Stimulated activated CD4-positive, alpha-beta T cell treated with anti-CD3 and anti-CD28 coated beads, Interleukin-15, amount 100 ng/mL, for 24 hours (primary cell): ENCODE data around the gene HOXA10.

ENCODE experiments used
- DNase-seq: peaks from one replicate; pipeline ENCODE4 v3.0.0-alpha.2; 2020

The HOXA10 gene

DNA sequence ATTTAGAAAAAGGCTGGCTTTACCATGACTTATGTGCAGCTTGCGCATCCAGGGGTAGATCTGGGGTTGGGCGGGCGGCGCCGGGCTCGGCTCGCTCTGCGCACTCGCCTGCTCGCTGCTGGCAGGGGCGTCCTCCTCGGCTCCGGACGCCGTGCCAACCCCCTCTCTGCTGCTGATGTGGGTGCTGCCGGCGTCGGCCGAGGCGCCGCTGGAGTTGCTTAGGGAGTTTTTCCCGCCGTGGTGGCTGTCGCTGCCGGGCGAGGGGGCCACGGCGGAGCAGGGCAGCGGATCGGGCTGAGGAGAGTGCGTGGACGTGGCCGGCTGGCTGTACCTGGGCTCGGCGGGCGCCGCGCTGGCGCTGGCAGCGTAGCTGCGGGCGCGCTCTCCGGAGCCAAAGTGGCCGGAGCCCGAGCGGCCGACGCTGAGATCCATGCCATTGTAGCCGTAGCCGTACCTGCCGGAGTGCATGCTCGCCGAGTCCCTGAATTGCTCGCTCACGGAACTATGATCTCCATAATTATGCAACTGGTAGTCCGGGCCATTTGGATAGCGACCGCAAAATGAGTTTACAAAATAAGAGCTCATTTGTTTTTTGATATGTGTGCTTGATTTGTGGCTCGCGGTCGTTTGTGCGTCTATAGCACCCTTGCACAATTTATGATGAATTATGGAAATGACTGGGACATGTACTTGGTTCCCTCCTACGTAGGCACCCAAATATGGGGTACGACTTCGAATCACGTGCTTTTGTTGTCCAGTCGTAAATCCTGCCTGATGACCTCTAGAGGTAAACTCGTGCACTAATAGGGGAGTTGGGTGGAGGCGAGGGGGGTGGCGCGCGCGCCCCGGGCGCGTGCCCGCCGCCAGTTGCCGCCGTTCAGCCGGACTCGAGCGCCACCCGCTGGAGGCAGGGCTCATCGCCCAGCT, 30.8 kb downstream of the HOXA10 start, which contains the start of gene HOXA5:
TSS of gene HOXA5 (minus strand) at position 659 of the 927 bp plus-strand sequence. CDS start at position 585, 74 bp downstream.
- DNase-seq, result no peak

DNA sequence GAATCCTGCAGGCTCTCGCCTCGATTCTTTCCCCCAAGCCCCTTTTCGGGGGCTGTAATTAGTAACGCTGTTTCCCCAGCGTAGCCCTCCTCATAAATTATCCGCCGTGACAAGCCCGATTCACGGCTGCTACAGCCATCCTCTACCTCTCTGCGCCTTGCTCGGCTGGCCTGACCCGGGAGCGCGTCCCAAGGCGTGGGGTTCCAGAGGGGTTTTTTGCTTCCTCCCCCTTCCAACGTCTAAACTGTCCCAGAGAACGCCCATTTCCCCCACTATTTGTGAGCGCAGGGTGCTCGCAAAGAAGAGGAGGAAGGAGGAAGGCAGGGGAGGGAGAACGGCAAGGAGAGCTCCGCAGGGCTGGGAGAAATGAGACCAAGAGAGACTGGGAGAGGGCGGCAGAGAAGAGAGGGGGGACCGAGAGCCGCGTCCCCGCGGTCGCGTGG, 31.5 kb downstream of the HOXA10 start:
- DNase-seq, result no peak

DNA sequence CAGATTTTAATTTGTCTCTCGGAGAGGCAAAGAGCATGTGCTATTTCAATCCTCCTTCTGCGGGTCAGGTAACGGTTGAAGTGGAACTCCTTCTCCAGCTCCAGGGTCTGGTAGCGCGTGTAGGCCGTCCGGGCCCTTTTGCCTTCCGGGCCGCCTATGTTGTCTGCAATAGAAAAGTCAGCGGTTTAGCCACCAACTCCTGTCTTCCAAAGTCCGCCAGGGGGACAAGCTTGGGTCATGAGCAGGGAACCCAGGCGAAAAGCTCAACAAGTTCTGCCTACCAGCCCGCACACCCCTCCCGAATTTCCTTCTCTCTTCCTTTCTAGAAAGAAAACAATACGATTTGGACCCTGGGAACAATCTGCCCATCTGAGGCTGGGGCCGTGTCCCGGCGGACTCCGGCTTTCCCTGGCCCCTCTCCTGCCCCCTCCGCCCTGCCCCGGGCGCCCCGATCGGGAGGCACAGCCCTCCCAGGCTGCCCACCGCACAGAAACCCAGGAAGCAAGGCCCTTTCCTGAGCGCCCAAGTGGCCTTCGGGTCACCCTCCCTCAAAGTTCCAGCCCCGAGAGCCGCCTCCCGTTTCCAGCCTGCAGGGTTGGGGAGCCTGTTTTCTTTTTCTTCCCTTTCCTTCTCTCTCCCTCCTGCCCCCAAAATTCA, 32.1 kb downstream of the HOXA10 start:
- DNase-seq, result no peak

DNA sequence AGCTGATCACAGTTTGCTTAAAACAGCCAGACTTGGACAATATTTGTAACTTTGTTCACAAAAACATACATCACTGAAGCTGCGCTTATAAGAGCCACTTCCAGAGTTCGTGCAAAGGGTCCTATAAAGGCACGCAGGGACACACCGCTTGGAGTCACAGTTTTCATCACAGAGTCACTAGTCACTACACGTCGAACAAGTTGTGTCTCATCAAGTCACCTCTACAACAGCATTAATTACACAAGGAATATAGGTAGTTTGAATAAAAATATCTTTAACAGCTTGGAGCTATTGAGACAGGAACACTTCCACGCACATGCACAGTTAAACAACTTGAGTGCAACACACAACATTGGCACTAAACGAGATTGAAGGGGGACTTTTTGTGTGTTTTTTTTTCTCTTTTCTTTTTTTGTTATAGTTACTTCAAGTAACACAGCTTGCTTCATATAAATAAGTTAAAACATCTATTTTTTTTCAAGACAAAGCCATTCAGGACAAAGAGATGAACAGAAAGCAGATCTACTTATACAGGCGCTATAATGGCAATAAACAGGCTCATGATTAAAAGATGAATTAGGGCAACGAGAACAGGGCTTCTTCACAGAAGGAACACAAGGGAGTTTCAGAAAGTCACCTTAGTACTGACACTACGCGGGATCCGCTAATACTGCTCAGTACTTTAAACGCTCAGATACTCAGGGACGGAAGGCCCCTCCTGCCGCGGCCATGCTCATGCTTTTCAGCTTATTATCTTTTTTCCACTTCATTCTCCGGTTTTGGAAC, 32.8 kb downstream of the HOXA10 start:
- DNase-seq, result no peak

DNA sequence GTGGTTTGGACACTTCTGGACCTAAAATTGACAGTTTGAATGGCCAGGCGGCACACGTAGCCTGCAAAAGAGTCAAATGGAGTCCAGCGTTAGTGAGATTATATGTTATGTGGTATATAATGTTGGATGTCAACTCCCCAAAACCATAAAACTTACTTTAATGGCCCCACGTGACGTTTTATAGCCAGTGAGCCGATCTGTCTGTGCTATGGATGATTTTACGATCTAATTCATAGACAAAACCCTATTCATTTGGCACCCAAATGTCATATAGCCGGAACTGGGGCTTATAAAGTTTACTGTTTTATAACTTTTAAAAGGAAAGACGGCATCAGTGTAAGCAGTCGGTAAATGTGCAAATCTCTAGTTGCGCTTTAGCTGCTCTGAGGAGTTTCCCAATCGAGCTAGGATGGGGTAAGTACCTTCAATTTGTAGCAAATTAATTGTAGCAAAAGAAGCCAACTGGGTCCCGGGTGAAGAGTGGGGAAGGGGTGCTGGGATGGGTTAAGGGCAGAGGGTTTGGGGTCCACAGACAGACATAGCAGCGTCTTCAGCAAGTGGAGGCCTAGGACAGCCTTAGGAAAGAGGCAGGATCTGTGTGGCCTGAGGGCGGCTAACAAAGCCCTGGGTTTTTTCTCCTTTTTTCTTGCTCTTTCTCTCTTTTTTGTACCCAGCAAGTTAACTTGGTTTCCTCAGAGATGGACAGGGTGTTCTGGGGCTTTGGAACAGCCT, 33.8 kb downstream of the HOXA10 start:
- no peak for DNase-seq

DNA sequence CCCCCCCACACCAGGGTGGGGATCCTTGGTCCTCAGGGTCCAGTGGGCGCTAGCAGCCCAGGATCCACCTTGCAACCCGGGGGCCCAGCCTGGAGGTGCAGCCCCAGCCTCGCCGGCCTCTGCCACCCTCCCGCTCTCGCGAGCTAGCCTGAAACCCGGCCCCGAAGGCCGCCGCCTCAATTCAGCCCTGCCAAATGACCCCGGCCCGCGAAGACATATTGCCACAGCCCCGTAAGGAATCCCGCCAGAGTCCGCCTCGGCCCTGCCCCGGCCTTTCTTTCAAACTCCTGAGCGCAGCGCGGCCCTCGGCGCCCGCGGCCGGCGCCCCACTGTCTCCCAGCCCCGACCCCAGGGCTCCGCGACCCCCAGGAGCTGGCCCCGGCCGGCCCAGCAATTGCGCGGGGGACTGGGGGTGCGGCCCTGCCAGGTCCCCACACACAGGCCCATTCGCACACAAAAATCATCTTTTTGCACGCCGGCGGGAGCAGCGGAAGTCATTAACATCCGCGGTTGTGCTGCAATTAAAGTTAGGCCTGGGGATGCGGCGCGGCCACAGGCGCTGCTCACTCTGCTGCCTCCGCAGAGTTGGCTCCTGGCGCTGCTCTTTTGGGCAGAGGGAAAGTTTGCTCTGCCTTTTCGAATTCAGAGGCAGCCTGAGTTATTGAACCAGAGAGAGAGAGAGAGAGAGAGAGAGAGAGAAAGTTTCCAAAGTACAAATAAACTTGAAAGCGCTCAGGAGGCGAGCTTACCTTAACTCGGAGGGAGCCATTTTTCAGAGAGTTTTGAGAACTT, 34.6 kb downstream of the HOXA10 start:
- DNase-seq, result no peak

DNA sequence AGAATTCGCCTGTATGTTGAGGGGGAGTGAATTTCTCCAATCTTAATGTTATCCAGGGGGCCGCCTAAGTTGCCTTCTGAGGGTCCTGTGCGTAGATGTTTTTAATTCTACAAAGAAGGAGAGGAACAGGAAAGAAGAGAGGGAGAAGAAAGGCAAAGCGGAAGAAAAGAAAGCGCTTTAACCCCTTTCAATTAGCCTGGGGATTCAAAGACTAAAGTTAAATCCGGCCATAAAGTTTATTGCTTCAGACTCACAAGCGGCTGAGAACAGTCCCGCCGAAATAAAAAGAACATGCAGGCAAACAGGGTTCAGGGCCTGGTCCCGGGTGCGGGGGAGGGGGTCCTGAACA, 35.2 kb downstream of the HOXA10 start:
- DNase-seq, result no peak

DNA sequence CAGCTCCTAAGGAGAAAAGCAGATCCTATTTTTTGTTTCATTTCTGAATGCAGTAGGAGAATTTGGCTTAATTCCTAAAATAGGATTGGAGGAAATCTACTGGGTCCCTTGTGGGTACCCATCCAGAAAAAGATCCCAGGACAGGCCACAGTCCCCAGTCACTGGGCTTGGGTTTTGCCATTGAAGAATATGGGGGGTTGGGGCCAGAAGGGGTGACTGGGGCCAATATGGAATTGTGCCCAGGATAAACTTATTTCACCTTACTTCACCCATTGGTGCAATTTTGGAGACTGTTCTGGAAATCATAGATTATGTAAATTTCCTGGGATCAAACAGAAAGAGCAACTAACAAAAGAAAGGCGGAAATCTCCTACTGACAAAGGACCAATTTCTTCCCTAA, 35.6 kb downstream of the HOXA10 start:
- no peak for DNase-seq

DNA sequence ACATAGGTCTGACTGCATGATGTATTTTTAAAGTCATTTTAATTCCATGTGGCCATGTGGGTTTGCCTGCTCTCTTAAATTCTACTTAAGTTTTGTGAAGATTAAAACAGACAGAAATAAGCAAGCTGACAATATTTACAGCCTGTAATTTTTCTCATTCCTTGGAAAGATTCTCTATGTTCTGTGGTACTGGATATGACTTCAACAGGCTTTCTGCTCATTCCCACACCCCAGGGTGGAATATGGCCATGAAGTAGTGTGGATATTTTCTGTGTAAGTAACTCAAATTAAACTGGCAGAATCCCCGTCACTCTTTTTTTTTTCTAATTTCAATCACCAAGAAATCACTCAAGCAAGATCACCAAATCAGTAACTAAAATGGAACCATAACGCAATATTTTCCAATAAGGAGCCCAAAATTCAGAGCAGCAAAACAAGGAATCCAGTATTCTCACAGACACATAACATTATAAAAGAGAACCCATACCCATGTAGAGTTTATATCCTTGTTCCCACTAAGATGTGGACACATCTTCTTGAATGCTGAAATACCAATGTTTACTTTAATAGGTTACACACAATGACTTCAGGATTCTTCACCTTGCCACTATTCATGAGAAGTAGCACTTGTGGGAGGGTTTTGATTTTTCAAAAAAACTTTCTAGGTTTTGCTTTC, 36.3 kb downstream of the HOXA10 start:
- no peak for DNase-seq

DNA sequence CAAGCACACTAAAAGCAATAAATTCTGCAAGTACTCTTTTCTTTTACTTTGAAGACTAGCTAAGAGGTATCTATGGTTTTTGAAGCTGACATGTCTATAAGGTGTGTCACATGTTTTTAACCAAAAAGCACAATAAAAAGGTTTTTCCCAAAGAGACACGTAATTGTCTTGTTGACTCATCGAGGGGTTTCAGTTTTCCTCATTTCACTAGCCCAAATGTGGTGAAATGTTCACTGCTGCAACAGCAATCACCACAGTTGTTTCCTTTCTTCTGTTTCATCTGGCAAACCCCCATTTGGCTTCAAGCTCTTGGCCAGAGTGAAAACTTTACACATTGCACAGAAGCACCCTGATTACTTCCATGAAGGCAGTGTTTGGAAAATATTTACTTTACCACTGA, 39.7 kb downstream of the HOXA10 start:
- DNase-seq, result no peak

DNA sequence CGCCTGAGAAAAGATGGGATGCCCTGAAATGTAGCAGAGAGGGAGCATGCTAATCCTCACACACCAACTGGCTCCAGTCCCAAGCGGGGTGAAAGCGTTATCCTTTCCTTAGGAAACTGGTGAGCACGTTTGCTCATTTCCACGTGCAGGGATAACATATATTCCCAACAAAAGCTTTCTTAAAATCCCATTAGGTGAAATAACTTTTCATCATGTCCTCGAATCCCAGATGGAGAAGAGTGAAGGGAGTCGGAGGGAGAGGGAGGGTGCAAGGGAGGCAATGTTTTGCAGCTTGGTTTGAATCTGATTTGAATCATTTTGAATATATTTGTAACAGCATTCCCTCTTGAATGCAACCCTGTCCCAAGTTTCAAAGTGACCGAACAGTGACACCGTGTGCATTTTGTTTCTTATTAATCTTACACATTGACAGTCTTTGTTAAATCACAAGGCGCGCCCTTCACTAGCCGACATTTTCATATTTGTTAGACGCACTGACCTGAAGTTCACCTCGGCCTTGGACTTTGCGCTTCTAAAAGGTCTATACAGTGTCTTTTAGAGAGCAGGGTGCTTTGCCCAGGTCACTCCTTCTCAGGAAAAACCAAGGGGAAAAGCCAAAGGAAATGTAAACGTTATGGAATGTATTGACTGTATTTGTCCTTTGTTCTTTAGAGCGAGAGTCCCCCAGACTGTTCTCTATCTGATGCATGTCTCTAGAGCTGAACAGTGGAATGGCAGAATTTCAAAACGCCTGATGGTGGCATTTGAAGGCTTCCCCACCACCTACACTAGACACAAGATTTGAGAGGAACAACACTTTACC, 40.5 kb downstream of the HOXA10 start:
- DNase-seq, result no peak

DNA sequence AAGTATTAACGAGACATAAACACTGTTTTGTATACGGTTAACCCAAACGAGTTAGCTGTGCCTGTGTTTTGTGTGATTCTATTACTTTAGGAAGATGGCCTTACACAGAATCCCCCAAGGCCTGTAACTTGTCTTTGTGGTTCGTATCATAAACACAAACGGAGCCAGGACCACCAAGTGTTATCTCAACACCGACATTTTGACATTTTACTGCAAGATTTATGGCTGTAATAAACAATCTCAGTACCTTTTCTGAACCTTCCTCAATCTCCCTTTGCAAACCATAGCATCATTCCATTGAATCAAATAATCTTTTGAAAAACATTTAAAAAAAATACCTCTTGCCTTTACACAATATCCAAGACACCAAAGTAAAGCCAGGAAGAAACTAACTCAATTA, 41.1 kb downstream of the HOXA10 start:
- no peak for DNase-seq

DNA sequence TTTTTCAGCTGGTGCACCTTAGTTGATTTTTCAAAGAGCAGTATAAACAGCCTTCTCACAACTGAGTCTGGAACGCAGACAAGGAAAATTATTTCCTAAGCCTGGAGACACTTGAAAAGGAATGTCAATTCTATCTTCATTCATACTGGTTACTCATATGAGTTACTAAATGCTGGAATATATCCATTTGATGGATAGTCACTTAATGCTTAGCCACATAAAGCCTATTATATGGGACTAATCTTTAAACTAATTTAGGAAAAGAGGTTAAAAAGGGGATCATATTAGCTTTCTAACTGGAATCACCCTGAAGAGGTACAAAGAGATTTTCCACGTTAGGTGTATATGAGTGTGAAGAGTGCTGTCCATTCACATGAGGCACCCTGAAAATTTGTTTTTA, 41.9 kb downstream of the HOXA10 start:
- no peak for DNase-seq

DNA sequence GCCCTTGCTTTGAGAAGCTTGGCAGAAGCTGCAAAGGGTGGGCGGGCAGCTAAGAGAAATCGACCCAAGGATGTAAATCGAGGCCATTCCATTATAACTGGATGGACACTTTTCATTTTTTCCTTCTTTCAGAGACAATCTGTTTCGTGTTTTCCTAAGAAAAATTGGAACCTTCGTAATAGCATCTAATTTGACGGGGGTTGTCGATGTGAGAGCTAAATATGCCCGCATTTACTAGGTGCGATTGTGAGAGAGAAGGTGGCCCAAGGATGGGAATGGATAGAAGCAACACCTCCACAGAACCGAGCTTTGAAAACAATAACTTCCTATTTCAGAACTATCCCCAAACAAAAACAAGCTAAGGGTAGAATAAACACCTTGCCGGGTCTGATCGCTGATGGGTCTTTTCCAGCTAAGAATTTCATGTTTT, 42.7 kb downstream of the HOXA10 start:
- DNase-seq, result no peak

DNA sequence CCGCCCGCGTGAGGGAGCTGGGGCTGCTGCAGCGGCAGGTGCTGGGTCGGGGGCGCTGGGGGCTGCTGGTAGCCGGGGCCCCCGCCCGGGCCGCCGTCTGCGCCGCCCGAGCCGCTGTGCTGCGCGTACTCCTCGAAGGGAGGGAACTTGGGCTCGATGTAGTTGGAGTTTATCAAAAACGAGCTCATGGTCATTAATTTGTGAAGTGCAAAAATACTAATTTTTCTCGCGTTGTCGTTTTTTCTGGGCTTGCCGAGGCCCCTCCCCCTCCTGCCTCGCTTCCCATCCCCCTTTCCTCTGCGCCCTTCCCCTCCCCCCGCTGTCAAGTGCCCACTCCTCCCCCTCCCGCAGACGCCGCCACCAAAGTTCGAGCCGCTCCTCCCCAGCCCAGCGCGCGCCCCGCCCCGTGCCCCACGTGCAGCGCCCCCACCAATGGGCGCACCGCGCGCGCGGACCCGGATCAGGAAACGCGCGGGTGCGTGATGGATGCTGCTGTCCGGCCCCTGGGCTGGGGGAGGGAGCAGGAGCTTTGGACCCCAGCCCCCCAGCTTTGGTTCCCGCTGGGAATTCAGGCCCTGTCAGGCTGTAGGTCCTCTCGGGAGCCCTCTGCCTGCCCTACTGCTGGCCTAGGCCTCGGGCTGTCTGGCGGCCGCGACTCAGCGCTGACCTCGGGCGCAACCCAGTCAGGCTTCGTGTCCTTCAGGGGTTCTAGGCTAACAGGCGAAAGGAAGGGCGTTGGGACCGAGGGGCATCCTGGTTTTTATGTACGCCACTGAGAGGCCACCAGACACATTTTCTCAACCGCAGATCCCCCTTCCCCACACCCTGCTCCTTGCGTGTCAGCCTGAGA, 43.4 kb downstream of the HOXA10 start, which contains the start of gene HOXA4:
TSS of gene HOXA4 (minus strand) at position 218 of the 850 bp plus-strand sequence. CDS start at position 194, 24 bp downstream.
- peak; percentile 77 for DNase-seq

DNA sequence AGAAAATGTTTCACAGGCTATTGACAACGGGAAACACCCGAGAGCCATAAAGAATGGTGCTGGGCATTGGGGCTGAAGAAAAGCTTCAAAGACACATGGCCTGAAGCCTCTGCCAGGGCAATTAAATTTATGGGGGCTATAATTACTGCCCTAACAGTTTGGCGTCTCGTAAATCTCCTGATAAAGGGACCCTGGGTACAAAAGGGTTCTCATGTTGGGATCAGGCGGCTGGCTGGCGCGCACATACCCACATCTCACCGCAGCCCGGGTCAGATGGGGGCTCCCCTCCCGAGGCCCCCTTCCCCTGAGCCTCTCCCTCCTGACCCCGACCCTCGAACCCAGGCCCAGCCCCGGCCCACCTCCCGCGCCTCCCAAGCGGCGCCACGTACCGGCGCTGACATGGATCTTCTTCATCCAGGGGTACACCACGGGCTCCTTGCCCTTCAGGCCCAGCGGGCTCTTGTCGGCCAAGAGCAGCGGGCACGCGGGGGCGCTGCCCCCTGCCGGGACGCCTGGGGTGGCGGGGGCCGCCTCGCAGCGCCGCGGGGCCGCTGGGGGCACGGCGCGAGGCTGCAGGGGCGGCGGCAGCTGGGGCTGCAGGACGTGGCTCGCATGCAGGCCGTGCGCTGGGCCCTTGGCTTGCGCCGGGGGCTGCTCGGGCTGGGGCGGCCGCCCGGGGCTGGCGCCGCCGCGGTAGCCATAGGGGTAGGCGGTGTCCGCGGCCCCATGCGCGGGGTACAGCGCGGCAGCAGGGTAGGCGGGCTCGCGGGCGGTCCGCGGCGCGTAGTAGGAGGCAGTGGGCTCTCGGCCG, 44.2 kb downstream of the HOXA10 start:
- no peak for DNase-seq

DNA sequence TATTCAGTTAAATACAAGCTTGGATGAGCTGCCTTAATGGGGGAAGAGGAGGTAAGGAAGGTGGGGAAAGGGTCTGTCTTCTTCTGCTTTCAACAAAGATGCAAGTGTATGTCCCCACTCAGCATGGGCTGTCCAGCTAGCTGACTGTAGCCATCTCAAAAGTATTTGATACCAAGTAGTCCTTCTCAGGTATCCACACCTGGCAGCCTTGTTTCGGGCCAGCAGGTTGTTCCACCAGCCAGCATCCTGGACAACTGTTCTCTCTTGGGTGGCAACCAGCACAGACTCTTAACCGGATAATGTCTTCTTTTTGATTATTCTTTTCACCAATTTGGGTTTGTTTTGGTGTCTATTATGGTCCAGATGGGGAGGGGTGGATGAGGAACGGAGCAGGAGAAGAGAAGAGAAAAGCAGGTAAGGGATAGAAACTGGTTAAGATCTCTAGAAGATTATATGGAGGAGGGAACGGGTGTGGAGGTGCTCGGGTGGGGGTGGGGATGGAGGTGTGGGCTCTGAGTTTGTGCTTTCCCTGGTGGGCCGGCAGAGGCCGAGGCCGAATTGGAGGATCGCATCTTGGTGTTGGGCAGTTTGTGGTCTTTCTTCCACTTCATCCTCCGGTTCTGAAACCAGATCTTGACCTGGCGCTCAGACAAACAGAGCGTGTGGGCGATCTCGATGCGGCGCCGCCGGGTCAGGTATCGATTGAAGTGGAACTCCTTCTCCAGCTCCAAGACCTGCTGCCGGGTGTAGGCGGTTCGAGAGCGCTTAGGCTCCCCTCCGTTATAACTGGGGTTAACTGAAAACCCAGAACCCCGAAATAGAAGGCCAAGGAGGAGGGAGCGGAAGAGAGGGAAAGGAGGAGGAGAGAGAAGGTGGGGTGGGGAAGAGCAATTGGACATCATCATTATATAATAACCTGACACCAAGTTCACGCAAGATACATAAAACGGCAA, 45.1 kb downstream of the HOXA10 start:
- DNase-seq, result no peak
